Loucy (cell line): ENCODE measurements around the gene MPZL3.

Source experiments
- H2AFZ ChIP-seq: fragments of 200-600 bp; sonication (generic); 2 replicates; pipeline ENCODE4 v1.6.0; 2016; ENCODE audit warnings: antibody characterized with exemption, mild to moderate bottlenecking, low read length, moderate library complexity
- H3F3A ChIP-seq: fragments of 200-600 bp; 2 replicates; pipeline ENCODE4 v1.6.0; 2016; ENCODE audit warnings: antibody characterized with exemption, low read depth, mild to moderate bottlenecking
- H3K27me3 ChIP-seq: fragments of 200-600 bp; sonication (generic); 2 replicates; pipeline ENCODE4 v1.6.1; 2014; ENCODE audit warnings: low read length, mild to moderate bottlenecking; ENCODE audit not compliant: insufficient read depth, poor library complexity, severe bottlenecking
- H3K36me3 ChIP-seq: fragments of 200-600 bp; sonication (generic); 2 replicates; pipeline ENCODE4 v1.6.1; 2016; ENCODE audit warnings: low read length; ENCODE audit not compliant: insufficient read depth
- H3K4me1 ChIP-seq: fragments of 200-600 bp; sonication (generic); 2 replicates; pipeline ENCODE4 v1.5.1; 2014; ENCODE audit warnings: low read length, mild to moderate bottlenecking; ENCODE audit not compliant: insufficient read depth, poor library complexity, severe bottlenecking
- H3K4me2 ChIP-seq: fragments of 200-600 bp; sonication (generic); 2 replicates; pipeline ENCODE4 v1.6.0; 2014; ENCODE audit warnings: antibody characterized with exemption, low read length, low read depth, mild to moderate bottlenecking; ENCODE audit not compliant: poor library complexity, severe bottlenecking
- H3K4me3 ChIP-seq: fragments of 200-600 bp; sonication (generic); 2 replicates; pipeline ENCODE4 v1.5.1; 2014; ENCODE audit warnings: low read length, mild to moderate bottlenecking, mixed read lengths; ENCODE audit not compliant: poor library complexity, severe bottlenecking
- H3K79me2 ChIP-seq: fragments of 200-600 bp; sonication (generic); 2 replicates; pipeline ENCODE4 v1.6.1; 2014; ENCODE audit warnings: low read length; ENCODE audit not compliant: insufficient read depth
- H3K9ac ChIP-seq: fragments of 200-600 bp; sonication (generic); 2 replicates; pipeline ENCODE4 v1.6.0; 2014; ENCODE audit warnings: mild to moderate bottlenecking, low read depth, low read length, moderate library complexity; ENCODE audit not compliant: poor library complexity, severe bottlenecking
- H3K9me2 ChIP-seq: fragments of 200-600 bp; sonication (generic); replicated peaks from 2 replicates; pipeline ENCODE4 v1.6.1; 2016; ENCODE audit warnings: low read depth, low read length, mixed read lengths
- H3K9me3 ChIP-seq: fragments of 200-600 bp; sonication (generic); 2 replicates; pipeline ENCODE4 v1.6.1; 2014; ENCODE audit warnings: mild to moderate bottlenecking, antibody characterized with exemption, low read length, low read depth; ENCODE audit not compliant: insufficient read depth
- H4K20me1 ChIP-seq: fragments of 200-600 bp; sonication (generic); 2 replicates; pipeline ENCODE4 v1.6.0; 2014; ENCODE audit warnings: antibody characterized with exemption, low read length, mild to moderate bottlenecking; ENCODE audit not compliant: insufficient read depth, poor library complexity, severe bottlenecking
- EZH2phosphoT487 ChIP-seq: fragments of 200-600 bp; IDR thresholded peaks from 2 replicates; pipeline ENCODE4 v1.6.1; 2018; ENCODE audit warnings: antibody characterized with exemption, mild to moderate bottlenecking, moderate library complexity, borderline replicate concordance
- TF ChIP-seq, protein P1 (sequence below): fragments of 200-600 bp; sonication (generic); conservative IDR thresholded peaks from 2 replicates; pipeline ENCODE4 v1.5.1; 2014; ENCODE audit warnings: mild to moderate bottlenecking, antibody characterized with exemption, low read length

MPZL3 gene

DNA sequence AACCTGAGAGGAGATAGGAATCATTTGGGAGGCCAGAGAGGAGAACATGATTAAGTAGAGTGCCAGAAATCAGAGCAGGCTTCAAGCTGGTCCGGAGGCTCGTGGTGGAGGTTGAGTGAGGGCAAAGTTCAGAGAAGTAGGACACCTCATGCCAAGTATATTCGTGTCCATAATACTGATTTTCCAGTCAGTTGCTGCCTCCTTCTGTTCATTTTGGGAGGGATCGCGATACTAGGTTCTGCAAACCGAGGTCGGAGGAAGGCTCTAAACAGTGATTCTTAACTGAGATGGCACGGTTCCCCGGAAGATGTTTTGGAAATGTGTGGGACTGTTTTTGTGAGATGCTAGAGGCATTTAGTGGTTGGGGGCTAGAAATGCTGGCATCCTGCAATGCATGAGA, 38.8 kb upstream of the MPZL3 start:
- Histone ChIP-seq H2AFZ (no peak overlapping the region), H3K9ac (no peak overlapping the region), H3K4me2 (no peak overlapping the region), H3K9me3 (no peaks in the 10 kb centered on the region), H3K79me2 (no peaks in the 10 kb centered on the region), H3F3A (no peaks in the 10 kb centered on the region), H4K20me1 (no peaks in the 10 kb centered on the region), H3K4me3 (no peak overlapping the region), H3K27me3 (no peaks in the 10 kb centered on the region), H3K4me1 (peaks cover 6% of the 10 kb centered on the region), H3K36me3 (no peaks in the 10 kb centered on the region), H3K9me2 (no peaks in the 10 kb centered on the region)
- no peak for TF ChIP-seq EZH2phosphoT487
- TF ChIP-seq, protein P1, sequence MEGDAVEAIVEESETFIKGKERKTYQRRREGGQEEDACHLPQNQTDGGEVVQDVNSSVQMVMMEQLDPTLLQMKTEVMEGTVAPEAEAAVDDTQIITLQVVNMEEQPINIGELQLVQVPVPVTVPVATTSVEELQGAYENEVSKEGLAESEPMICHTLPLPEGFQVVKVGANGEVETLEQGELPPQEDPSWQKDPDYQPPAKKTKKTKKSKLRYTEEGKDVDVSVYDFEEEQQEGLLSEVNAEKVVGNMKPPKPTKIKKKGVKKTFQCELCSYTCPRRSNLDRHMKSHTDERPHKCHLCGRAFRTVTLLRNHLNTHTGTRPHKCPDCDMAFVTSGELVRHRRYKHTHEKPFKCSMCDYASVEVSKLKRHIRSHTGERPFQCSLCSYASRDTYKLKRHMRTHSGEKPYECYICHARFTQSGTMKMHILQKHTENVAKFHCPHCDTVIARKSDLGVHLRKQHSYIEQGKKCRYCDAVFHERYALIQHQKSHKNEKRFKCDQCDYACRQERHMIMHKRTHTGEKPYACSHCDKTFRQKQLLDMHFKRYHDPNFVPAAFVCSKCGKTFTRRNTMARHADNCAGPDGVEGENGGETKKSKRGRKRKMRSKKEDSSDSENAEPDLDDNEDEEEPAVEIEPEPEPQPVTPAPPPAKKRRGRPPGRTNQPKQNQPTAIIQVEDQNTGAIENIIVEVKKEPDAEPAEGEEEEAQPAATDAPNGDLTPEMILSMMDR = peak; percentile 50

DNA sequence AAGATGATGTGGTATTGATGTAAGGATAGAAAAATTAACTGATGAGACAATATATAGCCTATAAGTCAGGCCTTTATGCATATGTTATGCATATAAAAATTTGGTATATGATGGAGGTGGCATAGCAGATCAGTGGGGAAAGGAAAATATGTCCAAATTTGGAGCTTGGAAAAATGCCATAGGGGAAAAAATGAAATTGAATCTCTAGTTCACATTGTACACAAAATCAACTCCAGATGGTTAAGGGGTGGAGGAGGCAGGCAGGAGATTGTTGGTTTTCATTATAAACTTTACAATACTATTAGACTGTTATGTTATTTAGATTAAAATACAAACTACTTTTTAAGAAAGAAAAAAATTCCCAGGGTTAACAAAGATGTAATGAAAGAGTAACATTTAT, 37.2 kb upstream of the MPZL3 start:
- Histone ChIP-seq H3K79me2 (no peaks in the 10 kb centered on the region), H3K36me3 (no peaks in the 10 kb centered on the region), H3K9me3 (no peaks in the 10 kb centered on the region), H3K4me3 (no peak overlapping the region), H3K9ac (no peak overlapping the region), H4K20me1 (no peaks in the 10 kb centered on the region), H3K9me2 (no peaks in the 10 kb centered on the region), H3K4me1 (peaks cover 3% of the 10 kb centered on the region), H2AFZ (no peak overlapping the region), H3K4me2 (no peak overlapping the region), H3F3A (no peaks in the 10 kb centered on the region), H3K27me3 (no peaks in the 10 kb centered on the region)
- no peak for TF ChIP-seq EZH2phosphoT487
- TF ChIP-seq, protein P1 = no peak

DNA sequence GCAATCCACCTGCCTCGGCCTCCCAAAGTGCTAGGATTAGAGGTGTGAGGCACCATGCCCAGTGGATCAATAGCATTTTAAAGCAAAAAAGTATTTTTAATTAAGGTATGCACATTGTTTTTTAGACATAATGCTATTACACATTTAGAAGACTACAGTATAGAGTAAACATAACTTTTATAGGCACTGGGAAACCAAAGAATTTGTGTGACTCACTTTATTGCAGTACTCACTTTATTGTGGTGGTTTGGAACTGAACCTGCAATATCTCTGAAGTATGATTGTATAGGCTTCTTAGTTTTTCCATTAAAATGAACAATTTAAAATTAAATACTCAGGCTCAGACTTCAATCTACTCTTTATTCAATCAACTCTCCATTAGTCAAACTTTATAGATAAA, 34.8 kb upstream of the MPZL3 start:
- no peaks in the 10 kb centered on the region for H3K9me3 ChIP-seq
- no peak for TF ChIP-seq EZH2phosphoT487
- peaks cover 3% of the 10 kb centered on the region for H3K4me1 ChIP-seq
- no peak overlapping the region for H3K4me3 ChIP-seq
- no peak overlapping the region for H3K4me2 ChIP-seq
- no peaks in the 10 kb centered on the region for H3K79me2 ChIP-seq
- no peaks in the 10 kb centered on the region for H3K27me3 ChIP-seq
- H4K20me1 ChIP-seq = no peaks in the 10 kb centered on the region
- no peak overlapping the region for H3K9ac ChIP-seq
- no peak overlapping the region for H2AFZ ChIP-seq
- H3K9me2 ChIP-seq = no peaks in the 10 kb centered on the region
- no peaks in the 10 kb centered on the region for H3F3A ChIP-seq
- no peaks in the 10 kb centered on the region for H3K36me3 ChIP-seq

DNA sequence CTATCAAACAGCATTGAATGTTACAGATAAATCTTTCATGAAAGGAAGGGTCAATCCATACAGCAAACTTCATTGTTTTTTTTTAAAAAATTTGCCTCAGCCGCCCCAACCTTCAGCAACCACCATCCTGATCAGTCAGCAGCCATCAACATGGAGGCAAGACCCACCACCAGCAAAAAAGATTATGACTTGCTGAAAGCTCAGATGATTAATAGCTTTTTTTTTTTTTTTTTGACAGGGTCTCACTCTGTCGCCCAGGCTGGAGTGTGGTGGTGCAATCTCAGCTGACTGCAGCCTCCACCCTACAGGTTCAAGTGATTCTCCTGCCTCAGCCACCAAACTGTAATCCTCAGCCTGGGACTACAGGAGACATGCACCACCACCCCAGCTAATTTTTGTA, 34.4 kb upstream of the MPZL3 start:
- Histone ChIP-seq H3K27me3 (no peaks in the 10 kb centered on the region), H3K9me2 (no peaks in the 10 kb centered on the region), H3K4me1 (peaks cover 3% of the 10 kb centered on the region), H3K9ac (no peak overlapping the region), H3K9me3 (no peaks in the 10 kb centered on the region), H3F3A (no peaks in the 10 kb centered on the region), H4K20me1 (no peaks in the 10 kb centered on the region), H3K36me3 (no peaks in the 10 kb centered on the region), H3K4me3 (no peak overlapping the region), H3K4me2 (no peak overlapping the region), H3K79me2 (no peaks in the 10 kb centered on the region), H2AFZ (no peak overlapping the region)
- no peak for TF ChIP-seq EZH2phosphoT487
- TF ChIP-seq, protein P1 = no peak
